ENCODE measurements around the gene HIVEP3.

DNA sequence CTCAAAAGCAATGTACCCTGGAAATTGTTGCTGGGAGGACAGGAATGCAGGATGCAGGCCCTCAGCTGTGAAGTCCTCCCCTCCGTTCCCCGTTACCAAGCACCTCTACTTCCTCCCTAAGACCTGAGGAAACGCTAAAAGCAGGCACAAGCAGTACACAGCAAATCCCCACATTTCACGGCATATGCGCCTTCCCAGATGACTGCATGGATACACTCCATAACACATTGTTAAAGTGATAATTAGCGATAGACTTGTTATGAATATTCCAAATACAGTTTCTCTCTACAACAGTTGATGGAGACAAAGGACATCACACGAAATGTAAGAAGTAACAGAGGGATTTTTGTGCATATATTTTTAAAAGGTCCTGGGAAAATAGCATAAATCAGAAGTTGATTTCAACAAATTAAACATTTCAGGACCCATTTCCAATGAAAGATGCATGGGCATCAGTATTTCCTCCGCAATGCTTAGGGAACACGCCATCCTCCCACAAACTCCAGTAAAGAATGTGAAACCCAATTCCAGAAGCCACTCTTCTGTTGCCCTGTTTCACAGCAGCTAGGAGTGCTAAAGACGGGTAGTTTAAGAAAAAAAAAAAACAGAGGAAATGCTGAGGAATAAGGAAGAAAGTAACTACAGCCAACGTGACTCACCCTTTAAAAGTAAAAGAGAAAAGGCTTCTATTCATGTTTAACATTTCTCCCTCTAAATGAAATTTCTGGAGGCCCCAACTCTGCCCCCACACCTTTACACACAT, 75.5 kb downstream of the HIVEP3 start:
- TF ChIP-seq, protein P1, sequence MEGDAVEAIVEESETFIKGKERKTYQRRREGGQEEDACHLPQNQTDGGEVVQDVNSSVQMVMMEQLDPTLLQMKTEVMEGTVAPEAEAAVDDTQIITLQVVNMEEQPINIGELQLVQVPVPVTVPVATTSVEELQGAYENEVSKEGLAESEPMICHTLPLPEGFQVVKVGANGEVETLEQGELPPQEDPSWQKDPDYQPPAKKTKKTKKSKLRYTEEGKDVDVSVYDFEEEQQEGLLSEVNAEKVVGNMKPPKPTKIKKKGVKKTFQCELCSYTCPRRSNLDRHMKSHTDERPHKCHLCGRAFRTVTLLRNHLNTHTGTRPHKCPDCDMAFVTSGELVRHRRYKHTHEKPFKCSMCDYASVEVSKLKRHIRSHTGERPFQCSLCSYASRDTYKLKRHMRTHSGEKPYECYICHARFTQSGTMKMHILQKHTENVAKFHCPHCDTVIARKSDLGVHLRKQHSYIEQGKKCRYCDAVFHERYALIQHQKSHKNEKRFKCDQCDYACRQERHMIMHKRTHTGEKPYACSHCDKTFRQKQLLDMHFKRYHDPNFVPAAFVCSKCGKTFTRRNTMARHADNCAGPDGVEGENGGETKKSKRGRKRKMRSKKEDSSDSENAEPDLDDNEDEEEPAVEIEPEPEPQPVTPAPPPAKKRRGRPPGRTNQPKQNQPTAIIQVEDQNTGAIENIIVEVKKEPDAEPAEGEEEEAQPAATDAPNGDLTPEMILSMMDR (IDR thresholded peaks at IDR 0.05): no peak
- TF ChIP-seq REST (IDR thresholded peaks at IDR 0.05; ENCODE audit: insufficient read depth in 1 of 2, low read depth in 2 of 2, low read length in 1 of 2): no peak

Measured in Panc1 (cell line).